Naive B cell (primary cell): ENCODE data around the gene SEC14L1. TPM values are rescaled to one million over a fixed set of nuclear protein-coding genes. Genes with fewer than 3 reads are reported as not detected.
"Not testable (repeated sequence)": the region's sequence is repeated elsewhere in the genome, so short reads cannot be mapped to it uniquely, and the experiment has no call there.

Source experiments
- ATAC-seq, 2 donors: fragments of 150-1000 bp; cut with Tn5 transposase; 2 replicates each; pipeline ENCODE4 v1.10.0; 2021; ENCODE audit warnings: low read depth in 2 of 2, mild to moderate bottlenecking in 2 of 2, moderate library complexity in 2 of 2
- DNase-seq: peaks from one replicate; pipeline ENCODE4 v3.0.0; 2022
- H3K27ac Mint-ChIP-seq, 6 donors: one replicate each; pipeline ENCODE4 v1.8.0; 2020 to 2022; ENCODE audit warnings: mild to moderate bottlenecking in 6 of 6, mixed read lengths in 6 of 6, moderate library complexity in 5 of 6, inconsistent platforms in 2 of 6
- H3K27me3 Mint-ChIP-seq, 3 donors: one replicate each; pipeline ENCODE4 v1.8.0; 2021 to 2022; ENCODE audit warnings: mixed read lengths in 3 of 3, mild to moderate bottlenecking in 1 of 3
- H3K36me3 Mint-ChIP-seq, 2 donors: one replicate each; pipeline ENCODE4 v1.8.0; 2020 to 2022; ENCODE audit warnings: mixed read lengths in 2 of 2, inconsistent platforms in 1 of 2, mild to moderate bottlenecking in 1 of 2
- H3K4me1 Mint-ChIP-seq, 3 donors: one replicate each; pipeline ENCODE4 v1.8.0; 2020 to 2022; ENCODE audit warnings: mixed read lengths in 3 of 3, inconsistent platforms in 1 of 3, mild to moderate bottlenecking in 1 of 3, moderate library complexity in 1 of 3
- H3K4me3 Mint-ChIP-seq, 8 donors: one replicate each; pipeline ENCODE4 v1.8.0; 2020 to 2022; ENCODE audit warnings: mild to moderate bottlenecking in 8 of 8, mixed read lengths in 8 of 8, moderate library complexity in 8 of 8, inconsistent platforms in 2 of 8
- H3K9me3 Mint-ChIP-seq, 7 donors: one replicate each; pipeline ENCODE4 v1.8.0; 2020 to 2022; ENCODE audit warnings: mixed read lengths in 7 of 7, mild to moderate bottlenecking in 5 of 7, inconsistent platforms in 2 of 7, moderate library complexity in 1 of 7
- polyA plus RNA-seq, 6 donors: library from polyadenylated mRNA; unstranded; fragments of 300-500 nt; fragmentation: Illumina TruSeq; gene quantifications; one replicate each; pipeline ENCODE4 v1.2.3, GENCODE V29; 2021; ENCODE audit warnings: low read depth in 6 of 6

The SEC14L1 gene
- polyA plus RNA-seq, 6 donors from 2014 or later: 14.4 to 21.6 (median 17.4) TPM

GRCh38 chr17:77237232-77238008 lies 96.7 kb downstream of the SEC14L1 start:
- ATAC-seq: no peak
- Mint-ChIP-seq H3K27me3 (peaks cover 12 to 23% (median 12%) of the 10 kb centered on the region in 3 donors), H3K27ac (no peak overlapping the region), H3K36me3 (peaks cover 5 to 8% of the 10 kb centered on the region in 2 donors), H3K4me1 (peaks cover 7 to 18% (median 16%) of the 10 kb centered on the region in 3 donors), H3K9me3 (peaks cover 0 to 4% (median 3%) of the 10 kb centered on the region in 7 donors), H3K4me3 (peak overlapping the region in 1 of 8 donors; percentile 29)
- DNase-seq: no peak

- peaks cover 0 to 11% (median 6%) of the 10 kb centered on the region in 3 donors for H3K4me1 Mint-ChIP-seq
- H3K9me3 Mint-ChIP-seq: peaks cover 0 to 4% (median 3%) of the 10 kb centered on the region in 7 donors
- ATAC-seq (no peak), DNase-seq (no peak)
- H3K4me3 Mint-ChIP-seq: no peak overlapping the region
- no peaks in the 10 kb centered on the region for H3K36me3 Mint-ChIP-seq
- peak overlapping the region in 1 of 6 donors; percentile 14 for H3K27ac Mint-ChIP-seq
- H3K27me3 Mint-ChIP-seq: peaks cover 0 to 11% (median 5%) of the 10 kb centered on the region in 3 donors
These were observed 100.2 kb downstream of the SEC14L1 start for GRCh38 chr17:77240976-77241375.

GRCh38 chr17:77242118-77242851 lies 101.5 kb downstream of the SEC14L1 start:
- no peaks in the 10 kb centered on the region for H3K36me3 Mint-ChIP-seq
- no peak overlapping the region for H3K27ac Mint-ChIP-seq
- H3K9me3 Mint-ChIP-seq: peaks cover 0 to 1% (median 0%) of the 10 kb centered on the region in 7 donors
- DNase-seq: no peak
- H3K4me3 Mint-ChIP-seq: no peak overlapping the region
- H3K27me3 Mint-ChIP-seq: peaks cover 1 to 11% (median 6%) of the 10 kb centered on the region in 3 donors
- no peak for ATAC-seq
- peaks cover 0 to 11% (median 7%) of the 10 kb centered on the region in 3 donors for H3K4me1 Mint-ChIP-seq

- no peak overlapping the region for H3K27ac Mint-ChIP-seq
- H3K4me3 Mint-ChIP-seq: no peak overlapping the region
- peaks cover 0 to 23% (median 11%) of the 10 kb centered on the region in 3 donors for H3K4me1 Mint-ChIP-seq
- ATAC-seq (no peak), DNase-seq (no peak)
- H3K36me3 Mint-ChIP-seq: no peaks in the 10 kb centered on the region
- H3K9me3 Mint-ChIP-seq: peaks cover 0 to 3% (median 0%) of the 10 kb centered on the region in 7 donors
- H3K27me3 Mint-ChIP-seq: peaks cover 19 to 36% (median 34%) of the 10 kb centered on the region in 3 donors
These were observed 104.6 kb downstream of the SEC14L1 start for GRCh38 chr17:77245162-77245926.

DNA sequence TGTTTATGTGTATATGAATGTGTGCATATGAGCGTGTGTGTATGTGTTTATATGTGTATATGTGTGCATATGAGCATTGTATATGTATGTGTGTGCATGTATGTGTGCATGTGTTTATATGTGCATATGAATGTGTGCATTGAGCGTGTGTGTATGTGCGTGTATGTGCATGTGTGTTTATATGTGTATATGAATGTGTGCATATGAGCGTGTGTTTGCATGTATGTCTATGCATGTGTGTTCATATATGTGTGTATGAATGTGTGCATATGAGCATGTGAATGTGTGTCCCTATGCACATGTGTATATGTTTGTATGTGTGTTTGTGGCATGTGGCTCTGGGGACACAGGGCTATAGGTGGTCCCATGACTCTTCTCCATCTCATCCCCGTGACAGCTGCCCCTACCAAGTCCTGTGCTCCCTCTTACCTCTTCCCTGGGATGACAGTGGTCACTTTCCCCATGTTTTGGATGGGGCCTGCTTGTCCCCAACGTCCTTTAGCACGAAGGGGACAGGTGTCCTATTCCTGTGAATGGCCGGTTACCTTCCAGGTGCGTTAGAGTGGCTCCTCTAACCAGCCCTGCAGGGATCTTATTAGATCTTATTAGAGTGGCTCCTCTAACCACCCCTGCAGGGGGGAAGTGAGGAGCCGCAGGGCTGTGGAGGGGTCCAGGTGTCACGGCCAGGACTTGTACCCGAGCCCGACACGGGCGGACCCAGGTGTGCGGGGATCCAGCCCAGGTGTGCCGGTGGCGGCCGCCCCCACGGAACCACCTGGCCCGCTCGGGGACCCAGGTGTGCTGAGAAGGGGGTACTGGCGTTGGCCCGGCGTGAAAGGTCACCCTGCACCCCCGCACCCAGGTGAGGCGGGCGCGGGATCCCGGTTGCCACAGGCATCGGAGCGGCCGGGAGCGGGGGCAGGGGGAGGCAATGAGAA lies 105.6 kb downstream of the SEC14L1 start:
- ATAC-seq (no peak), DNase-seq (no peak)
- peaks cover 19 to 36% (median 34%) of the 10 kb centered on the region in 3 donors for H3K27me3 Mint-ChIP-seq
- H3K9me3 Mint-ChIP-seq: peaks cover 0 to 3% (median 0%) of the 10 kb centered on the region in 7 donors
- H3K4me1 Mint-ChIP-seq: peaks cover 0 to 23% (median 11%) of the 10 kb centered on the region in 3 donors
- H3K36me3 Mint-ChIP-seq: no peaks in the 10 kb centered on the region
- H3K4me3 Mint-ChIP-seq: peak overlapping the region in 6 of 8 donors; percentile 22 to 80 (median 50)
- no peak overlapping the region for H3K27ac Mint-ChIP-seq

GRCh38 chr17:77247048-77247541 lies 106.3 kb downstream of the SEC14L1 start:
- Mint-ChIP-seq H3K27ac (no peak overlapping the region), H3K9me3 (peaks cover 0 to 3% (median 0%) of the 10 kb centered on the region in 7 donors), H3K27me3 (peaks cover 22 to 39% (median 36%) of the 10 kb centered on the region in 3 donors), H3K36me3 (no peaks in the 10 kb centered on the region), H3K4me1 (peaks cover 0 to 23% (median 11%) of the 10 kb centered on the region in 3 donors), H3K4me3 (peak overlapping the region; percentile 35 to 80 (median 56))
- DNase-seq: peak; percentile 81
- ATAC-seq: peak; percentile 97 to 98

- ATAC-seq (no peak), DNase-seq (no peak)
- peaks cover 0 to 3% (median 0%) of the 10 kb centered on the region in 7 donors for H3K9me3 Mint-ChIP-seq
- peaks cover 0 to 23% (median 11%) of the 10 kb centered on the region in 3 donors for H3K4me1 Mint-ChIP-seq
- peak overlapping the region in 2 of 6 donors; percentile 62 to 65 for H3K27ac Mint-ChIP-seq
- no peaks in the 10 kb centered on the region for H3K36me3 Mint-ChIP-seq
- peaks cover 22 to 41% (median 36%) of the 10 kb centered on the region in 3 donors for H3K27me3 Mint-ChIP-seq
- peak overlapping the region in 7 of 8 donors; percentile 35 to 80 (median 53) for H3K4me3 Mint-ChIP-seq
These were observed 106.8 kb downstream of the SEC14L1 start for GRCh38 chr17:77247609-77248008.

DNA sequence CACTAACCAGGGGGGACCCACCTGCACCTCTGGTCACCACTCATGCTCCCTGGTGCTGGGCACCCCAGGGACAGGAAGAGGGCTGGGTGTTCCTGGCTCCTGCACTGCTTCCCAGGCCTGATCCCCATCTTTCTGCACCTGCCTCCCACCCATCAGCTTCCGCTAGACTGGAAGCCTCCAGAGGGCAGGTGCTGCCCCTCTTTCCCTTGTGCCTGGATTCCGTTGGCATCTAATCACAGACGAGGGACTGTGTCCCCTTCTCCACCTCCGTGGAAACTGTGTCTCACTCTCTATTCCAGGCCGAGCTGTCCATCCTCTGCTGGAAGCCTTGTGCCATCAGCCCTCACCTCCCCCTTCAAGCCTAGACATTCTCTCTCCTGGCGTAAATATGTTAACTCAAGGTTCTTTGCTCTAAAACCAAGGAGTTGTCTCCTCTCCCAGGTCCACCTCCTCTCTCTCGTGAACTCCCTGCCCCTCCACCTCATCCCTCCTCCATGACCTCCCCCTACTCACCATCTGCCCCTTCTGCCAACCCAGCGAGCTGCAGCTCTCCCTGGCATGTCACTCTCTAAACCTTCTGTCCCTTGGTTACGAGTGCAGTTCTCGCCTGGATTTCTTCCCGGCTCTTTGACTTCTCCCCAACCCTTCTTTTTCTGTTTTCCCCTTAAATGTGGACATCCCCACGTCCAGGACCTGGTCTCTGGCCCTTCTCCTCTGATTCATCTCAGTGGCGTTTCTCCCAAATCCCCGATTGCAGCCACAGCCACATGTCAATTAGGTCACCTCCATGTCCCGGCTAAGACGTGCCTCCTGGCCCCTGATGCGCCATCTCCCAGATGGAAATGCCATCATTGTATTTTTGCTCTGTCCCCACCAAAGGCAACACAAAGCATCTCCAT lies 107.7 kb downstream of the SEC14L1 start:
- Mint-ChIP-seq H3K9me3 (peaks cover 0 to 3% (median 0%) of the 10 kb centered on the region in 7 donors), H3K4me1 (peaks cover 0 to 23% (median 11%) of the 10 kb centered on the region in 3 donors), H3K27me3 (peaks cover 22 to 43% (median 36%) of the 10 kb centered on the region in 3 donors), H3K4me3 (peak overlapping the region in 5 of 8 donors; percentile 19 to 82 (median 51)), H3K27ac (peak overlapping the region in 2 of 6 donors; percentile 70 to 86), H3K36me3 (no peaks in the 10 kb centered on the region)
- DNase-seq (no peak), ATAC-seq (no peak)

GRCh38 chr17:77251622-77252183 lies 110.9 kb downstream of the SEC14L1 start:
- H3K36me3 Mint-ChIP-seq: no peaks in the 10 kb centered on the region
- H3K27me3 Mint-ChIP-seq: peaks cover 22 to 44% (median 31%) of the 10 kb centered on the region in 3 donors
- no peak overlapping the region for H3K4me3 Mint-ChIP-seq
- peaks cover 0 to 16% (median 0%) of the 10 kb centered on the region in 3 donors for H3K4me1 Mint-ChIP-seq
- DNase-seq: no peak
- peak overlapping the region in 2 of 6 donors; percentile 22 to 53 for H3K27ac Mint-ChIP-seq
- peaks cover 0 to 3% (median 0%) of the 10 kb centered on the region in 7 donors for H3K9me3 Mint-ChIP-seq
- no peak for ATAC-seq

- H3K9me3 Mint-ChIP-seq, H3K27ac Mint-ChIP-seq, ATAC-seq, DNase-seq, H3K36me3 Mint-ChIP-seq, H3K4me3 Mint-ChIP-seq: not testable (repeated sequence)
- peaks cover 0 to 16% (median 4%) of the 10 kb centered on the region in 3 donors for H3K4me1 Mint-ChIP-seq
- H3K27me3 Mint-ChIP-seq: peaks cover 21 to 48% (median 37%) of the 10 kb centered on the region in 3 donors
These were observed 111.5 kb downstream of the SEC14L1 start for GRCh38 chr17:77252306-77252705.

DNA sequence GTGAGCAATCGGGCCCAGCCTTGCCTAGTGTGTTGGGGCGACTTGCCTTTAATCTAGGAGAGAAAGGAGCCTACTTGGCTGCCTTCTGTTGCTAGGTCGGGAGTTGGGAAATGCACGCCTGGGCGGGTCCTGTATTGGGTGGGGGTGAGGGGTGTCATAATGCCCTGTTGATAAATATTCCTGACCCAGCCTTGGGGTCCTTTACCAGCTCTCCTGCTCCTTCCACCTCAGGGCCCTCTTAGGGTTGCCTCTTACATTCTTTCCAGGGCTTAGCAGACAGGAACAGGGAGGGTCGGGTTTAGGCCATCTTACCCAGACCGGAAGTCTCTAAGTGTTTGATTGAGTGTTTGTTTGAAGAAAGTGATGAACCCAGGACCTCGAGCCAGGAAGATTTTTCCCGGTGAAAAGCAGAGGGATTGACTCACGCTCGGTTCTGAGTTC lies 112.9 kb downstream of the SEC14L1 start:
- Mint-ChIP-seq H3K36me3 (no peaks in the 10 kb centered on the region), H3K9me3 (peaks cover 0 to 3% (median 0%) of the 10 kb centered on the region in 7 donors), H3K4me3 (peak overlapping the region in 1 of 8 donors; percentile 56), H3K27ac (peak overlapping the region in 2 of 6 donors; percentile 10 to 83), H3K4me1 (peaks cover 0 to 7% (median 5%) of the 10 kb centered on the region in 3 donors), H3K27me3 (peaks cover 13 to 42% (median 30%) of the 10 kb centered on the region in 3 donors)
- DNase-seq (no peak), ATAC-seq (no peak)
